CD14-positive monocyte (primary cell): ENCODE results near the gene SH3BP4. TPM values are rescaled to one million over a fixed set of nuclear protein-coding genes. Genes with fewer than 3 reads are reported as not detected.

Source experiments
- DNase-seq, 3 donors: peaks; one replicate each; pipeline ENCODE4 v3.0.0-alpha.2; 2011 to 2022
- H2AFZ ChIP-seq: 2 replicates; pipeline ENCODE4 v1.6.0; 2012; ENCODE audit warnings: mild to moderate bottlenecking, low read depth, low read length, inconsistent platforms; ENCODE audit not compliant: insufficient read depth, poor library complexity, severe bottlenecking
- H3K27ac ChIP-seq, 2 donors: 1 replicate in 1 of 2; 2 replicates in 1 of 2; pipeline ENCODE4 v1.5.1; 2012 to 2013; ENCODE audit warnings: low read length in 2 of 2, control low read depth in 1 of 2, inconsistent platforms in 1 of 2, low read depth in 1 of 2, mild to moderate bottlenecking in 1 of 2
- H3K27me3 ChIP-seq, 2 donors: one replicate each; pipeline versions ENCODE4 v1.6.0 to v1.6.1; 2011 to 2013; ENCODE audit warnings: low read length in 2 of 2; ENCODE audit not compliant: control insufficient read depth in 2 of 2, insufficient read depth in 2 of 2
- H3K36me3 ChIP-seq, 2 donors: replicated peaks in 1 of 2; 1 replicate in 1 of 2; 2 replicates in 1 of 2; pipeline versions ENCODE4 v1.5.1 to v1.6.1; 2012 to 2013; ENCODE audit warnings: low read length in 2 of 2, control low read depth in 1 of 2, inconsistent platforms in 1 of 2, mild to moderate bottlenecking in 1 of 2; ENCODE audit not compliant: insufficient read depth in 2 of 2, control insufficient read depth in 1 of 2
- H3K4me1 ChIP-seq, 2 donors: 1 replicate in 1 of 2; 2 replicates in 1 of 2; pipeline versions ENCODE4 v1.5.1 to v1.6.1; 2012 to 2013; ENCODE audit warnings: low read length in 2 of 2, control low read depth in 1 of 2, inconsistent platforms in 1 of 2, mild to moderate bottlenecking in 1 of 2, moderate library complexity in 1 of 2; ENCODE audit not compliant: insufficient read depth in 2 of 2, control insufficient read depth in 1 of 2
- H3K4me2 ChIP-seq: replicated peaks from 2 replicates; pipeline ENCODE3; 2012; ENCODE audit warnings: low read length, moderate library complexity, mild to moderate bottlenecking; ENCODE audit not compliant: poor library complexity, severe bottlenecking; ENCODE audit errors: extremely low read depth
- H3K4me3 ChIP-seq, 3 experiments: fragments of 200-600 bp in 1 of 3; sonication (generic) in 1 of 3; replicated peaks in 1 of 3; 1 replicate in 2 of 3; 2 replicates in 1 of 3; pipeline ENCODE4 v1.5.1; 2011 to 2013; ENCODE audit warnings: low read length in 3 of 3, mild to moderate bottlenecking in 3 of 3, control low read depth in 2 of 3, low read depth in 2 of 3, inconsistent platforms in 1 of 3, moderate library complexity in 1 of 3
- H3K79me2 ChIP-seq: 2 replicates; pipeline ENCODE4 v1.6.0; 2012; ENCODE audit warnings: mild to moderate bottlenecking, control low read depth, inconsistent platforms, low read length, moderate library complexity; ENCODE audit not compliant: insufficient read depth
- H3K9ac ChIP-seq: 2 replicates; pipeline ENCODE4 v1.6.0; 2017; ENCODE audit warnings: low read length, mild to moderate bottlenecking; ENCODE audit not compliant: insufficient read depth, poor library complexity, severe bottlenecking
- H3K9me3 ChIP-seq, 2 donors: replicated peaks in 1 of 2; 1 replicate in 1 of 2; 2 replicates in 1 of 2; pipeline versions ENCODE4 v1.5.1 to v1.6.1; 2012 to 2013; ENCODE audit warnings: low read length in 2 of 2, control low read depth in 1 of 2; ENCODE audit not compliant: control insufficient read depth in 1 of 2, insufficient read depth in 1 of 2
- H4K20me1 ChIP-seq: 2 replicates; pipeline ENCODE4 v1.6.0; 2012; ENCODE audit warnings: mild to moderate bottlenecking, low read length, control low read depth, moderate library complexity; ENCODE audit not compliant: insufficient read depth
- H3K27ac Mint-ChIP-seq, 7 donors: one replicate each; pipeline ENCODE4 v1.8.0; 2020; ENCODE audit warnings: mild to moderate bottlenecking in 7 of 7, mixed read lengths in 7 of 7, moderate library complexity in 6 of 7, inconsistent platforms in 2 of 7
- H3K27me3 Mint-ChIP-seq, 3 donors: one replicate each; pipeline ENCODE4 v1.8.0; 2021 to 2022; ENCODE audit warnings: low read depth in 3 of 3, mild to moderate bottlenecking in 3 of 3, mixed read lengths in 3 of 3, moderate library complexity in 3 of 3, inconsistent platforms in 1 of 3
- H3K36me3 Mint-ChIP-seq, 2 donors: one replicate each; pipeline ENCODE4 v1.8.0; 2020; ENCODE audit warnings: mixed read lengths in 2 of 2, inconsistent platforms in 1 of 2, mild to moderate bottlenecking in 1 of 2
- H3K4me1 Mint-ChIP-seq: one replicate; pipeline ENCODE4 v1.8.0; 2020; ENCODE audit warnings: mild to moderate bottlenecking, mixed read lengths
- H3K4me3 Mint-ChIP-seq, 2 donors: one replicate each; pipeline ENCODE4 v1.8.0; 2020; ENCODE audit warnings: mild to moderate bottlenecking in 2 of 2, mixed read lengths in 2 of 2, moderate library complexity in 1 of 2
- H3K9me3 Mint-ChIP-seq, 7 donors: one replicate each; pipeline ENCODE4 v1.8.0; 2020 to 2022; ENCODE audit warnings: mixed read lengths in 7 of 7, mild to moderate bottlenecking in 6 of 7, moderate library complexity in 6 of 7, inconsistent platforms in 2 of 7
- CTCF ChIP-seq: fragments of 200-600 bp; IDR thresholded peaks from one replicate; pipeline ENCODE4 v1.8.0; 2022; ENCODE audit warnings: antibody characterized with exemption, mild to moderate bottlenecking
- WGBS: methylation state at CpG from one replicate; pipeline ENCODE4 v1.1.5; 2013; ENCODE audit warnings: missing lambda C conversion rate; ENCODE audit not compliant: insufficient coverage; 5-methylcytosine and 5-hydroxymethylcytosine counted together
- intact Hi-C, 2 donors: fragments of 100-400 bp; cut with micrococcal nuclease; formaldehyde crosslinking; loops; one replicate each; pipeline versions ENCODE4 v1.15.0 to v1.15.1; 2023
- polyA plus RNA-seq, 3 donors: library from polyadenylated mRNA; depleted of rRNA in 1 of 3; unstranded in 2 of 3; stranded (reverse) in 1 of 3; fragments of 300-500 nt in 2 of 3; fragments of >200 nt in 1 of 3; fragmentation: Illumina TruSeq in 2 of 3; gene quantifications; 1 replicate in 2 of 3; 2 replicates in 1 of 3; pipeline ENCODE4 v1.2.3, GENCODE V29; 2012 to 2021

The SH3BP4 gene
- polyA plus RNA-seq, 3 donors = 0.66 to 1.6 (median 1.3) TPM

- H3K4me1 Mint-ChIP-seq = peaks cover 3% of the 10 kb centered on the region
- peak overlapping the region in 1 of 7 donors; percentile 20 for H3K27ac Mint-ChIP-seq
- no peaks in the 10 kb centered on the region for H3K9me3 ChIP-seq
- no peak for TF ChIP-seq CTCF
- H3K4me1 ChIP-seq = peaks cover 2% of the 10 kb centered on the region in 2 donors
- H3K79me2 ChIP-seq = no peaks in the 10 kb centered on the region
- no peaks in the 10 kb centered on the region for H3K36me3 ChIP-seq
- H3K9me3 Mint-ChIP-seq = peaks cover 0 to 3% (median 0%) of the 10 kb centered on the region in 7 donors
- H3K27ac ChIP-seq = no peak overlapping the region
- H3K27me3 ChIP-seq = no peaks in the 10 kb centered on the region
- no peak overlapping the region for H3K4me3 ChIP-seq
- no CpG with 5 or more reads among the region's 8 CpGs for WGBS
- H3K4me3 Mint-ChIP-seq = no peak overlapping the region
- peaks cover 0 to 3% of the 10 kb centered on the region in 2 donors for H3K36me3 Mint-ChIP-seq
- no peak overlapping the region for H3K4me2 ChIP-seq
- no peaks in the 10 kb centered on the region for H4K20me1 ChIP-seq
- no peak for DNase-seq
- H3K27me3 Mint-ChIP-seq = peaks cover 2 to 9% (median 2%) of the 10 kb centered on the region in 3 donors
- no peak overlapping the region for H3K9ac ChIP-seq
- no peak overlapping the region for H2AFZ ChIP-seq
- intact Hi-C loops = no loop called here
These were observed 85.9 kb downstream of the SH3BP4 start for GRCh38 chr2:235037604-235038166.

GRCh38 chr2:235041221-235041917 is 89.6 kb downstream of the SH3BP4 start:
- no peaks in the 10 kb centered on the region for H4K20me1 ChIP-seq
- H3K4me2 ChIP-seq = no peak overlapping the region
- H3K9me3 ChIP-seq = no peaks in the 10 kb centered on the region
- peaks cover 38 to 39% of the 10 kb centered on the region in 2 donors for H3K4me1 ChIP-seq
- H3K4me3 ChIP-seq = no peak overlapping the region
- Mint-ChIP-seq H3K9me3 (peaks cover 0 to 1% (median 0%) of the 10 kb centered on the region in 7 donors), H3K4me1 (peaks cover 35% of the 10 kb centered on the region), H3K4me3 (no peak overlapping the region), H3K36me3 (peaks cover 0 to 3% of the 10 kb centered on the region in 2 donors), H3K27me3 (peaks cover 1 to 7% (median 2%) of the 10 kb centered on the region in 3 donors), H3K27ac (peak overlapping the region in 1 of 7 donors; percentile 9)
- no peak for TF ChIP-seq CTCF
- no peaks in the 10 kb centered on the region for H3K79me2 ChIP-seq
- no peak overlapping the region for H3K9ac ChIP-seq
- no peak overlapping the region for H3K27ac ChIP-seq
- H3K27me3 ChIP-seq = no peaks in the 10 kb centered on the region
- DNase-seq = no peak
- no peak overlapping the region for H2AFZ ChIP-seq
- no peaks in the 10 kb centered on the region for H3K36me3 ChIP-seq
- intact Hi-C loops = no loop called here
- 94% methylated on average over 31 of the region's 31 CpGs for WGBS
